CD4-positive, alpha-beta memory T cell (primary cell): Measurements from ENCODE around the gene MYMX. TPM values are rescaled to one million over a fixed set of nuclear protein-coding genes. Genes with fewer than 3 reads are reported as not detected.

Experiments used
- CTCF ChIA-PET: fragments of 350-600 bp; sonication (Branson Sonifier 250); formaldehyde crosslinking; loops from one replicate; lab custom pipeline; 2021; ENCODE audit warnings: inconsistent platforms; ENCODE audit not compliant: partially characterized antibody; lab: Charles Lee
- POLR2A ChIA-PET: fragments of 350-600 bp; sonication (Branson Sonifier 250); formaldehyde crosslinking; loops from one replicate; lab custom pipeline; 2021; ENCODE audit not compliant: partially characterized antibody; lab: Charles Lee
- DNase-seq, 5 donors: peaks; one replicate each; pipeline versions ENCODE4 v3.0.0 to v3.0.0-alpha.2; 2020 to 2022; ENCODE audit warnings: mixed read lengths in 1 of 5
- H3K27ac ChIP-seq: one replicate; pipeline ENCODE4 v1.7.0; 2013; ENCODE audit warnings: low read depth, low read length
- H3K27me3 ChIP-seq: 2 replicates; pipeline ENCODE4 v1.7.0; 2013; ENCODE audit warnings: mild to moderate bottlenecking, low read length, moderate library complexity; ENCODE audit not compliant: insufficient read depth
- H3K36me3 ChIP-seq: 2 replicates; pipeline ENCODE4 v1.7.0; 2013; ENCODE audit warnings: mild to moderate bottlenecking, low read length, moderate library complexity; ENCODE audit not compliant: insufficient read depth
- H3K4me1 ChIP-seq: 2 replicates; pipeline ENCODE4 v1.7.0; 2013; ENCODE audit warnings: mild to moderate bottlenecking, low read length, moderate library complexity; ENCODE audit not compliant: insufficient read depth
- H3K4me3 ChIP-seq, 2 donors: one replicate each; pipeline ENCODE4 v1.7.0; 2013; ENCODE audit warnings: low read length in 2 of 2, mild to moderate bottlenecking in 1 of 2
- H3K9me3 ChIP-seq, 2 donors: one replicate each; pipeline ENCODE4 v1.7.0; 2013; ENCODE audit warnings: low read length in 2 of 2, control low read depth in 1 of 2; ENCODE audit not compliant: control insufficient read depth in 1 of 2
- H3K27ac Mint-ChIP-seq, 7 donors: one replicate each; pipeline ENCODE4 v1.8.0; 2020 to 2021; ENCODE audit warnings: mixed read lengths in 7 of 7, mild to moderate bottlenecking in 6 of 7, inconsistent platforms in 3 of 7, moderate library complexity in 3 of 7
- H3K27me3 Mint-ChIP-seq, 2 donors: one replicate each; pipeline ENCODE4 v1.8.0; 2020 to 2021; ENCODE audit warnings: mixed read lengths in 2 of 2
- H3K36me3 Mint-ChIP-seq, 2 donors: one replicate each; pipeline ENCODE4 v1.8.0; 2020 to 2021; ENCODE audit warnings: mixed read lengths in 2 of 2, inconsistent platforms in 1 of 2, mild to moderate bottlenecking in 1 of 2
- H3K4me1 Mint-ChIP-seq, 4 donors: one replicate each; pipeline ENCODE4 v1.8.0; 2020 to 2021; ENCODE audit warnings: mixed read lengths in 4 of 4, mild to moderate bottlenecking in 1 of 4
- H3K4me3 Mint-ChIP-seq, 8 donors: one replicate each; pipeline ENCODE4 v1.8.0; 2020 to 2021; ENCODE audit warnings: mixed read lengths in 8 of 8, mild to moderate bottlenecking in 7 of 8, moderate library complexity in 6 of 8, inconsistent platforms in 3 of 8
- H3K9me3 Mint-ChIP-seq, 8 donors: one replicate each; pipeline ENCODE4 v1.8.0; 2020 to 2021; ENCODE audit warnings: mixed read lengths in 8 of 8, mild to moderate bottlenecking in 5 of 8, inconsistent platforms in 3 of 8, moderate library complexity in 1 of 8
- intact Hi-C: fragments of 100-400 bp; cut with micrococcal nuclease; formaldehyde crosslinking; loops from one replicate; pipeline ENCODE4 v1.15.1; 2023
- polyA plus RNA-seq, 2 donors: library from polyadenylated mRNA; unstranded; fragments of 300-500 nt; fragmentation: Illumina TruSeq; gene quantifications; one replicate each; pipeline ENCODE4 v1.2.3, GENCODE V29; 2021
- total RNA-seq, 2 experiments: library from RNA; stranded (reverse); gene quantifications; one replicate each; pipeline ENCODE4 v1.2.3, GENCODE V29; 2021

MYMX gene
- total and polyA plus RNA-seq, 4 experiments from 2014 or later: not detected

- H3K4me3 Mint-ChIP-seq: peak overlapping the region; percentile 85 to 93 (median 90)
- CTCF ChIA-PET: interaction anchor here (0.6 to 5.3 kb wide), 22 partner anchors 9 to 1247 kb away, joined by 3 to 84 read pairs (median 6); partner anchors contain the start of genes HSP90AB1, SLC29A1 and SLC35B2
- no peaks in the 10 kb centered on the region for H3K27me3 Mint-ChIP-seq
These were observed 20.5 kb downstream of the MYMX start for GRCh38 chr6:44237021-44237812.

GRCh38 chr6:44237813-44238433, 21.2 kb downstream of the MYMX start:
- H3K27ac Mint-ChIP-seq: peak overlapping the region; percentile 89 to 98 (median 95)
- H3K27ac ChIP-seq: peak overlapping the region; percentile 93
- peak overlapping the region; percentile 85 to 93 (median 90) for H3K4me3 Mint-ChIP-seq
- CTCF ChIA-PET: interaction anchor here (0.6 to 5.3 kb wide), 19 partner anchors 9 to 141 kb away, joined by 3 to 84 read pairs (median 6); partner anchors contain the start of genes HSP90AB1, SLC29A1 and SLC35B2
- peak overlapping the region; percentile 8 to 95 for H3K4me3 ChIP-seq
- H3K36me3 Mint-ChIP-seq: no peaks in the 10 kb centered on the region
- DNase-seq: peak; percentile 66 to 85 (median 80)
- intact Hi-C loops: loop anchor here (1.0 kb wide), 4 partner anchors 9 to 142 kb away; partner anchors contain the start of genes HSP90AB1 and SLC29A1
- H3K4me1 Mint-ChIP-seq: peaks cover 2 to 15% (median 9%) of the 10 kb centered on the region in 4 donors
- POLR2A ChIA-PET: interaction anchor here (0.7 to 2.2 kb wide), 9 partner anchors 10 to 141 kb away, joined by 3 to 71 read pairs (median 5); partner anchors contain the start of genes HSP90AB1, SLC29A1 and SLC35B2
- H3K27me3 ChIP-seq: no peaks in the 10 kb centered on the region
- peaks cover 12% of the 10 kb centered on the region for H3K4me1 ChIP-seq
- H3K9me3 ChIP-seq: no peaks in the 10 kb centered on the region
- H3K36me3 ChIP-seq: no peaks in the 10 kb centered on the region
- no peaks in the 10 kb centered on the region for H3K27me3 Mint-ChIP-seq
- H3K9me3 Mint-ChIP-seq: no peaks in the 10 kb centered on the region

More at GRCh38 chr6:44237021-44237812, 20.5 kb downstream of the MYMX start:
- no peaks in the 10 kb centered on the region for H3K36me3 Mint-ChIP-seq
- DNase-seq: peak in 1 of 5 donors; percentile 82
- peak overlapping the region; percentile 89 to 98 (median 95) for H3K27ac Mint-ChIP-seq
- Histone ChIP-seq H3K27me3 (no peaks in the 10 kb centered on the region), H3K36me3 (no peaks in the 10 kb centered on the region), H3K4me3 (peak overlapping the region; percentile 8 to 95), H3K4me1 (peaks cover 12% of the 10 kb centered on the region), H3K27ac (peak overlapping the region; percentile 93), H3K9me3 (no peaks in the 10 kb centered on the region)
- POLR2A ChIA-PET: interaction anchor here (0.6 to 2.2 kb wide), 10 partner anchors 10 to 893 kb away, joined by 3 to 71 read pairs (median 4); partner anchors contain the start of genes HSP90AB1, SLC29A1 and SLC35B2
- intact Hi-C loops: loop anchor here (1.0 kb wide), 2 partner anchors 14 to 141 kb away; partner anchors contain the start of gene SLC29A1
- no peaks in the 10 kb centered on the region for H3K9me3 Mint-ChIP-seq
- H3K4me1 Mint-ChIP-seq: peaks cover 2 to 15% (median 9%) of the 10 kb centered on the region in 4 donors

GRCh38 chr6:44238687-44239350, 22.1 kb downstream of the MYMX start:
- Mint-ChIP-seq H3K9me3 (no peaks in the 10 kb centered on the region), H3K4me1 (peaks cover 2 to 15% (median 9%) of the 10 kb centered on the region in 4 donors), H3K27ac (peak overlapping the region; percentile 13 to 98 (median 89)), H3K4me3 (peak overlapping the region; percentile 75 to 93 (median 90)), H3K27me3 (no peaks in the 10 kb centered on the region), H3K36me3 (no peaks in the 10 kb centered on the region)
- Histone ChIP-seq H3K4me3 (no peak overlapping the region), H3K36me3 (no peaks in the 10 kb centered on the region), H3K9me3 (no peaks in the 10 kb centered on the region), H3K27ac (no peak overlapping the region), H3K27me3 (no peaks in the 10 kb centered on the region), H3K4me1 (peaks cover 12% of the 10 kb centered on the region)
- POLR2A ChIA-PET: interaction anchor here (1.8 to 2.1 kb wide), 2 partner anchors 9 to 17 kb away, joined by 23 to 71 read pairs; partner anchors contain the start of genes HSP90AB1 and SLC35B2
- CTCF ChIA-PET: interaction anchor here (1.2 to 1.8 kb wide), 4 partner anchors 8 to 66 kb away, joined by 3 to 18 read pairs (median 8); partner anchors contain the start of gene HSP90AB1
- intact Hi-C loops: loop anchor here (1.0 kb wide), 2 partner anchors 8 to 67 kb away; partner anchors contain the start of gene HSP90AB1
- no peak for DNase-seq

- Mint-ChIP-seq H3K4me3 (peak overlapping the region in 1 of 8 donors; percentile 52), H3K9me3 (peaks cover 0 to 7% (median 0%) of the 10 kb centered on the region in 8 donors), H3K4me1 (peaks cover 13 to 32% (median 18%) of the 10 kb centered on the region in 4 donors), H3K27ac (peak overlapping the region in 1 of 7 donors; percentile 64), H3K36me3 (peaks cover under 1 to 23% of the 10 kb centered on the region in 2 donors), H3K27me3 (peaks cover 2 to 4% of the 10 kb centered on the region in 2 donors)
- POLR2A ChIA-PET: interaction anchor here (1.3 to 6.3 kb wide), 3 partner anchors 12 to 23 kb away, joined by 7 to 97 read pairs (median 9); partner anchors contain the start of genes NFKBIE and SLC29A1
- Histone ChIP-seq H3K4me1 (peaks cover 14% of the 10 kb centered on the region), H3K36me3 (no peaks in the 10 kb centered on the region), H3K27ac (no peak overlapping the region), H3K27me3 (no peaks in the 10 kb centered on the region), H3K4me3 (no peak overlapping the region), H3K9me3 (no peaks in the 10 kb centered on the region)
- intact Hi-C loops: no loop called here
- DNase-seq: no peak
- CTCF ChIA-PET: interaction anchor here (1.8 to 2.4 kb wide), 3 partner anchors 8 to 22 kb away, joined by 9 to 11 read pairs (median 10); partner anchors contain the start of gene SLC29A1
These were observed 26.6 kb downstream of the MYMX start for GRCh38 chr6:44243345-44243744.

GRCh38 chr6:44245391-44245911, 28.7 kb downstream of the MYMX start:
- peaks cover 2 to 4% of the 10 kb centered on the region in 2 donors for H3K27me3 Mint-ChIP-seq
- H3K4me3 Mint-ChIP-seq: peak overlapping the region; percentile 97 to 100 (median 99)
- Histone ChIP-seq H3K36me3 (peaks cover 15% of the 10 kb centered on the region), H3K9me3 (no peaks in the 10 kb centered on the region), H3K4me1 (peaks cover 33% of the 10 kb centered on the region), H3K27ac (peak overlapping the region; percentile 97), H3K4me3 (peak overlapping the region in 1 of 2 donors; percentile 96), H3K27me3 (no peaks in the 10 kb centered on the region)
- H3K36me3 Mint-ChIP-seq: peaks cover 19 to 44% of the 10 kb centered on the region in 2 donors
- no peak for DNase-seq
- peaks cover 24 to 50% (median 34%) of the 10 kb centered on the region in 4 donors for H3K4me1 Mint-ChIP-seq
- ChIA-PET POLR2A (interaction anchor here (1.4 to 6.3 kb wide), 10 partner anchors 8 to 616 kb away, joined by 4 to 217 read pairs (median 40); partner anchors contain the start of genes AARS2, NFKBIE, SLC29A1 and SLC35B2), CTCF (interaction anchor here (1.1 to 5.5 kb wide), 7 partner anchors 8 to 73 kb away, joined by 3 to 68 read pairs (median 11); partner anchors contain the start of genes SLC29A1 and SLC35B2)
- intact Hi-C loops: loop anchor here (5.0 kb wide), 1 partner anchor 608 kb away; the partner anchor contains the start of gene MAD2L1BP
- H3K27ac Mint-ChIP-seq: peak overlapping the region; percentile 57 to 99 (median 95)
- H3K9me3 Mint-ChIP-seq: peaks cover 0 to 8% (median 0%) of the 10 kb centered on the region in 8 donors
